ENCODE data around the gene UBE4A.

UBE4A gene

DNA sequence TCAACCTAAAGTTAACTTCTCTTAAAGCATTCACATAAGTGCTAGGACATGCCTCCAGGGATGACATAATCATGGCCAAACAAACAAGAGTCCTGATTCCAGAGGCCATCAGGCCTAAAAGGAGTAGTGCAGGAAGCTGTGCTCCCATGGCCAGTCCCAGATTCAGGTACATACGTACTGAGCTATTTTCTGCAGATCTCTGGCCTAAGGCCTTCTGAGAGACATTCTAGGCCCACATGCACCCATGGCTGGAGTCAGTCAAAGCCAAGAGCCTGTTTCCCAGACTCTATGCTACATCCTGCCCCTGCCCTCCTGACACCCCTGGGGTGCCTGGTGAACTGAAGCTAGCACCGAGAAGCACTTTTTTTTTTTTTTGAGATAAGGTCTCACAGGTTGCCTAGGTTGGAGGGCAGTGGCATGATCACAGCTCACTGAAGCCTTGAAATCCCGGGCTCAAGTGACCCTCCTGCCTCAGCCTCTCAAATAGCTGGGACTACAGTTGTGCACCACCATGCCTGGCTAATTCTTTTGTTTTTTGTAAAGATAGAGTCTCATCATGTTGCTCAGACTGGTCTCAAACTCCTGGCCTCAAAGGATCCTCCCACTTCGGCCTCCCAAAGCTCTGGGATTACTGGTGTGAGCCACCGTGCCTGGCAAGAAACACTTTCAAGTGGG is 17.4 kb upstream of the UBE4A start:
- peak; percentile 36 for DNase-seq

DNA sequence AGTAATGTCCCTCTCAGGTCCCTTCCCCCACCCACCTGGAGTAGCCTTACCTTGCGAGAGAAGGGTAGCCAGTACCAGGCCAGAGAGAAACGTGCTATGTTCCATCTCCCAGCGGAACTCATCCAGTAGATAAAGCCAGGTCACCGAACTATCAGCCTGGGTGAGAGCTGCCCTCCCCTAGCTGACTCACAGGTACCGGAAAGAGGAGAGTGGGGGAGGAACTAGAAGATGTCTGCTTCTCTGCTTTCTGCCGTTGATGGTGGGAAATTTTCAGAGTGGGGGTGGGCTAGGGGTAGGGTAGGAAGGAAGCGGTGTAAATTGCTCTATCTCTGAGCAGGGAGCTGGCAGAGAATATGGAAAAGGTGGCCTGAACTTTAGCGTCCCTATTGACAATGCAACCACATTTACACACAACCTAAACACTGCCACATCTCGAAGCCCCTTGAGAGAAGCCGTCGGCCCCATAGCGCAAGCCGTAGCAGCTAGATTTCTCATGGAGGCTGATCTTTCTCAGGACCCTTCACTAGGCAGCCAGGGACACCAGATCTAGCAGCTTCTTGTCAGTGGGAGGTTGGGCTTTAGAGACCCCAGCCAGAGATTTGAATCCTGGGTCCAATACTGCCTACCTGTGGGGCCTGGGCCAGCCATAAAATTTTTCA is 16.8 kb upstream of the UBE4A start, which contains the start of gene CD3D:
Gene CD3D (minus strand): TSS at position 203 of the 659 bp plus-strand sequence. CDS start 98 bp downstream, at position 105.
- DNase-seq: peak; percentile 88

GRCh38 chr11:118343248-118343647 is 16.2 kb upstream of the UBE4A start:
- DNase-seq: peak; percentile 49

DNA sequence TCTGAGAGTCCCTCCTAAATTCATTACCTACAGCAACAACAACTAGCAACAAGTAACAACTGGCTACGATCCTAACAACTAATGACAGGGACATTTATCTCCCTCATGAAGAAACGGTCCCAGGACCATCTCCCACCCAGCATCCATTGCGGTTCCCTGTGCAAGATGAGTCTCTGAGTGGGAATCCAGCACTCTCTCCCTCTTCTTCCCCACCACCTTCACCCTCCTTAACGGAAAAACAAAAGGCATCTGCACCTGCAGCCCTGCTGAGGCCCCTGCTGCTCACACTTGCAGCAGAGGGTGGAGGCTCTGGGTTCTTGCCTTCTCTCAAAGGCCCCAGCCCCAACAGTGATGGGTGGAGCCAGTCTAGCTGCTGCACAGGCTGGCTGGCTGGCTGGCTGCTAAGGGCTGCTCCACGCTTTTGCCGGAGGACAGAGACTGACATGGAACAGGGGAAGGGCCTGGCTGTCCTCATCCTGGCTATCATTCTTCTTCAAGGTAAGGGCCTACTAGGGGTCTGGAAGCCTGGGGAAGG is 15.4 kb upstream of the UBE4A start, which contains the start of gene CD3G:
Gene CD3G (plus strand): TSS at position 364 of the 535 bp plus-strand sequence. CDS start 80 bp downstream, at position 444.
- DNase-seq: peak; percentile 89

- DNase-seq: no peak
These were observed 9.9 kb upstream of the UBE4A start for GRCh38 chr11:118349475-118349874.

GRCh38 chr11:118353084-118353710 is 6.2 kb upstream of the UBE4A start:
- DNase-seq: peak; percentile 40

DNA sequence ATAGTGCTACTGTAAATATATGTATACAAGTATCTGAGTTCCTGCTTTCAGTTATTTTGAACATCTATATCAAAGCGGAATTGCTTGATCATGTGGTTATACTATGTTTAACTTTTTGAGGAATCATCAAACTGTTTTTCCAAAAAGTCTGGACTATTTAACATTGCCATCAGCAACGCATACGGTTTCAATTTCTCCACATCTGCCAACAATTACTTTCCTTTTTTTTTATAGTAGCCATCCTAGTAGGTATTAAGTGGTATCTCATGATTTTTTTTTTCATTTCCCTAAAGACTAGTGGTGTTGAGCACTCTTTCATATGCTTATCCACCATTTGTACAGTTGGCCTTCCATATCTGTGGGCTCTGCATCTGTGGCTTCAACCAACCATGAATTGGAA is 1.3 kb upstream of the UBE4A start:
- no peak for DNase-seq

- DNase-seq: no peak
These were observed 5.7 kb downstream of the UBE4A start for GRCh38 chr11:118364956-118365615.

DNA sequence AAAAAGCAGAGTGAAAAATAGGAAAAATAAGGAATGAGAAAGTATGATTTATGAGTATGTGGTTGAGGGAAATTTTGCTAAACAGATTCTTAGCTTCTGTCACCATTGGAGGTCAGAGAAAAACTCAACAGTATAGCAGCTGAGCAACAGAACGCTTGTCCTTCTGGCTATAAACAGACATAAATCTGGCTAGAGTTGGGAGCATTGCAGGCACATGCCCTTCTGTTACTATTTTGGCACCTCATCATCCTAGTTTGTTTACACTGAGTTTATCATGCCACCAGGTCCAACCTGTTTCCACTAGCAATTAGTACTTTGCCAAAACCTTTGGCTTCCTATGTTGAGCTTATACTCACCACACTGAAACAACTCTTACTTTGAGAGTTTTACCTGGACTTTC is 6.9 kb downstream of the UBE4A start:
- DNase-seq: no peak

- no peak for DNase-seq
These were observed 11.4 kb downstream of the UBE4A start for GRCh38 chr11:118370774-118371173.

DNA sequence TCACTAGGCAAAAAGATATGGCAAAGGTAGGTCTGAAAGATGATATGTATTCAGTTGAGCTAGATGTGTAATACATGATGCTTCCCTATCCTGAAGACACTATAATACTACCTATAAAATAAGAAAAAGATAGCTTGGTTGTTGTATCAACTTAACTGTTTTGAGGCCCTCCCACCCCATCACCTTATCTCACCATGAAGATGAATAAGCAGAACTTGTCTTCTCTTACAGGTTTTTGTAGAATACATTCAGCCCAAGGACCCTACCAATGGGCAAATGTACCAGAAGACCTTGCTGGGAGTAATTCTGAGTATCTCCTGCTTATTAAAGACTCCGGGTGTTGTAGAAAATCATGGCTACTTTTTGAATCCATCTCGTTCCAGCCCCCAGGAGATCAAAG is 13.9 kb downstream of the UBE4A start:
- DNase-seq: no peak

- no peak for DNase-seq
These were observed 14.5 kb downstream of the UBE4A start for GRCh38 chr11:118373871-118374270.

DNA sequence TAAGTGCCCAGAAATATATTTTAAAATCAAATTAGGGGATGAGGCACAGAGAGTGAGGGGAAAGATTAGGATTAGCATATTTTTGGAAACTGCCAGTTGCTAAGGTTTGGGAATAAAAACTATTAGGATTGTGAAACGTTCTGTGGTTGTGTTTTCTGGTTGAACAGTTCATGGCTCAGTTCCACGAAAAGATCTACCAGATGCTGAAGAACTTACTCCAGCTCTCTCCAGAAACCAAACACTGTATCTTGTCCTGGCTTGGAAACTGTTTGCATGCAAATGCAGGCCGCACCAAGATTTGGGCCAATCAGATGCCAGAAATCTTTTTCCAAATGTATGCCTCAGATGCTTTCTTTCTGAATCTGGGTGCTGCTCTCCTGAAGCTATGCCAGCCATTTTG is 15.3 kb downstream of the UBE4A start:
- DNase-seq: no peak

DNA sequence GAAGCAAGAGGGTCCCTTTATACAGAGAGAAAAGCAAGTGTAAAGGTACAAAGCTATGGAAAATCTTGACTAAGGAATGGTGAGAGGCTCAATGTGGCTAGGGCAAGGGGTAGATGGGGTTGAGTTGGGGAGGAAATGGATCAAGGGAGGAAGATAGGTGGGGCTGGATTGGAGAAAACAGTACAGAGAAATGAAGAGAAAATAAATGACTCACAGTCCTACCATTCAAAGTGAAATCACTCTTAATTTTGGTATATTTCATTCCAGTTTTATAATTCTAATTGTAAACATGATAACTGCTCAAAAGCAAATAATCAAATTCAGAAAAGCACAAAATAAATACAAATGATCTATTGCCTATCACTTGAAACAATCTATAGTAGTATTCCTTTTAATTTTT is 16.6 kb downstream of the UBE4A start:
- no peak for DNase-seq

DNA sequence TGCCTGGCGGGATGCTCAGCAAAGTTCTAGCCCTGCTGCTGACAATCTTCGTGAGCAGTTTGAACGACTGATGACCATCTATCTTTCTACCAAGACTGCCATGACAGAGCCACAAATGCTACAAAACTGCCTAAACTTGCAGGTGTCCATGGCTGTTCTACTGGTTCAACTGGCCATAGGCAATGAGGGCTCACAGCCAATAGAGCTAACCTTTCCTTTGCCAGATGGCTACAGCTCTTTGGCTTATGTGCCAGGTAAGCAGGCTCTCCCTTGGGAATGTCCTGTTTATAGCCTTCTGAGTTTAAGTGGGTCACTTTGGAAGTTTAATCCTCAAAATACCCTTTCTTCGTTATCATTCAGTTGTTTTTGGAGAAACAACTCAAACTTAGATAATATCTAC is 20.1 kb downstream of the UBE4A start:
- no peak for DNase-seq

DNA sequence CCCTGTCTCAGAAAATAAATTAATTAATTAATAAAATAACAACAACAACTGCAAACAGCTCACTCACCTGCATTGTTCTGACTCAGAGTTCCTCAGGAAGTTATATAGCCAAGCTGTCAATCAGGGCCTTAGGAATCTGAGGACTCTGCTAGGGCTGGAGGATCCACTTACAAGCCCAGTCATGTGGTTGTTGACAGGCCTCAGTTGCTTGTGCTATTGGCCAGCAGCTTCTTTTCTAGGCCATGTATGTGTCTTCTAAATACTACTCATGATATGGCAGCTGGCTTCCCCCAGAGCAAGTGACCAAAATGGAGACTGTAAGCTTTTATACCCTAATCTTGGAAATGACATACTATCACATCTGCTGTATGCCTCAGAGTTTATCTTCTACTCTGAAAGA is 21.2 kb downstream of the UBE4A start:
- DNase-seq: no peak

DNA sequence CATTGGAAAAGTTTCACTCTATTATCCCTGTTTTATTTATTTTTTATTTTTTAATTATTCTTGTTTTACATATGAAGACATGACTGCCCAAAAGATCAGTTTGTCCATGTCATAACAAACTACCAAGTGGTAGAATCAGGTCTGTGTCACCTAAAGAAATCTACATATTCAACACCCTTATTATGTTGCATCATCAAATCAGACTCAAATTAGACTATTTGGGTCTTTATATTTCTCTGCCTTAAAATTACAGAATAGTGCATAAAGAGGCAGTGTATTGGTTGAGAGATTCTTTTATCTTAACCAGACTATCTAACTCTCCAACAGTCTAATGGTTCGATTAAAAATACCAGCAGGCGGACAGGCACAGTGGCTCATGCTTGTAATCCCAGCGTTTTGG is 23.6 kb downstream of the UBE4A start:
- DNase-seq: no peak

GRCh38 chr11:118383657-118384056 is 24.3 kb downstream of the UBE4A start:
- DNase-seq: no peak

GRCh38 chr11:118396097-118396501 is 36.7 kb downstream of the UBE4A start:
- peak; percentile 56 for DNase-seq

GRCh38 chr11:118397448-118397847 is 38.0 kb downstream of the UBE4A start:
- no peak for DNase-seq

DNA sequence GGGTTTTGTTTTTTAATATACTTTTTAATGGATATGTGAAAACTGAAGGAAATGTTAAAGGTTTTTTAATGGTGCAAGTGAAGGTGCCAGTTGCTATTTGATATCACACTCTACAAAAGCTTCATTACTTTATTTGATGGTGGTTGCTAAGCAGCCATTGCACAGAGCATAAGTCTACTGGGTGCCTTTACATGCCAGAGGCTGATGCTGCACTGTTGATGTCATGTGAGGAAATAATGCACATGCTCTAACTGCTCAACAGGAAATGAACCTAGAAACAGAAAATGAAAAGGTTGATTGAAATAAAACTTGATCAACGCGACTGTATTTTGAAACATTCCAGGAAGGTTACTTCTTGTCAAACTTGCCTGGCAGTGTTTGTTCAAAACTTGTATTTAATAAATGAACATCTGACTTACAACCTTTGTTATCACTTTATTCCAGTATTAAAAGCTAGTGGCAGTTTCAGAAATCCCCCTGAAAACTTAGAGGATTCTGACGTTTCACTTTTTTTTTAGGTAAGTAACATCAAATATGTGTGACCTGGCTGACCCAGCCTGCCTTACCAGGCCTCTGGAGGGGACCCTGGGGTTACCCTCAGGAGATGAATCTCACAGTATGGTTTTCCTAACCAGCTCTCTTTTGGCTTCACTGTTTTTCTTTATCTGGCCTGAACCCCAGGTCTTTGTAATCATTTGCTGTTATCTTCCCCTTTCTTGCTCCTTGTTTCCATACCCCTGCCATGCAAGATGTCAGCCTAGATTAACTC is 39.6 kb downstream of the UBE4A start:
- peak; percentile 80 for DNase-seq

DNA sequence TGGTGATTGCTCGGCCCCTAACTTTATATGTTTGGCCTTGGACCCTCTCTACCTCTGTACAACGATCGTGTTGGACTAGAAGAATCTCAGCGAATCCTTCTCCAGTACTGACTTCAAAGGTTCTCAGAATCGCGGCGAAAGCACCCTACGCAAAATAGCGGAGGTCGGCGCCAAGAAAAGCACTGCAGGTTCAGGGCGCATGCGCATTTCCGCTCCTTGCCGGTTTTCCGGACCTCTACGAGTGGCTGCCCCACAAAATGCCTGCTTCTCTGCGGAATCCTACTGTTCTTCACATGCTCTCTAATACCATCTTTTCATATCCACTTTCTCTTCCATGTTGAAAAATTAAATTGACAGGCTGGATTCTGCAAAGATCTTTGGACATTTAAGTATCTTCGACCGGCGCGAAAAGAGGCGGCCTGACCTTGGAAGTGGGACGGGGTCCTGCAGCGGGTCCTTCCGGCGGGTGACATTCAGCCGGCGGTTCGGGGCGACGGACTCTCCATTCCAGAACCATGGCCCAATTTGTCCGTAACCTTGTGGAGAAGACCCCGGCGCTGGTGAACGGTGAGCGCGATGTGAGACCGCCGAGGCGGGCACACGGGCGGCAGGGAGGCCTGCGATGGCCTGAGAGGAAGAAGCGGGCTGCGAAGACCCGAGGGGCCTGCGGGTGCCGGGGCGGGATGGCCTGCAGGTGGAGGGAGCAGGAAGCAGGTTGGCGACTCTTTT is 41.9 kb downstream of the UBE4A start, which contains the start of gene ATP5MG:
Gene ATP5MG (plus strand): TSS at position 456 of the 729 bp plus-strand sequence. CDS start 60 bp downstream, at position 516.
- DNase-seq: peak; percentile 94

Measured in activated CD4-positive, alpha-beta T cell treated with anti-CD3 and anti-CD28 coated beads, Interleukin-2, Interleukin-6, amounts not matched to agents 100 ng/mL and 50 ng/mL, durations not matched to agents 16 hours and 8 hours (primary cell).